Measurements from ENCODE around the gene AGAP1. TPM values are rescaled to one million over a fixed set of nuclear protein-coding genes. Genes with fewer than 3 reads are reported as not detected.

The AGAP1 gene
- total RNA-seq, 4 donors from 2014 or later: 33.7 to 55.2 (median 37.5) TPM

- 93 to 95% methylated on average over 9 to 11 of the region's 14 CpGs for WGBS, 2 donors (ENCODE audit: low coverage in 1 of 2)
These were observed 527.7 kb downstream of the AGAP1 start for GRCh38 chr2:236021499-236022057.

GRCh38 chr2:236022128-236022527, 528.3 kb downstream of the AGAP1 start:
- no peak for ATAC-seq
- TF ChIP-seq CTCF (IDR thresholded peaks at IDR 0.05) (no peak), EP300 (IDR thresholded peaks at IDR 0.05) (no peak), POLR2A (IDR thresholded peaks at IDR 0.05) (no peak), POLR2AphosphoS5 (IDR thresholded peaks at IDR 0.05) (no peak)
- no peak overlapping the region for H3K4me3 ChIP-seq
- no peaks in the 10 kb centered on the region for H3K27me3 ChIP-seq
- peaks cover 0 to 19% of the 10 kb centered on the region in 2 donors for H3K36me3 ChIP-seq
- H3K4me1 ChIP-seq: peaks cover 0 to 19% (median 0%) of the 10 kb centered on the region in 3 donors
- WGBS, 2 donors (ENCODE audit: low coverage in 1 of 2): 43 to 56% methylated on average over 5 of the region's 5 CpGs
- no peak overlapping the region for H3K27ac ChIP-seq
- H3K9me3 ChIP-seq: no peaks in the 10 kb centered on the region

More at GRCh38 chr2:236021499-236022057, 527.7 kb downstream of the AGAP1 start:
- ATAC-seq: no peak
- H3K4me1 ChIP-seq: peaks cover 0 to 17% (median 0%) of the 10 kb centered on the region in 3 donors
- no peaks in the 10 kb centered on the region for H3K27me3 ChIP-seq
- peaks cover 0 to 19% of the 10 kb centered on the region in 2 donors for H3K36me3 ChIP-seq
- no peaks in the 10 kb centered on the region for H3K9me3 ChIP-seq
- TF ChIP-seq EP300 (IDR thresholded peaks at IDR 0.05): no peak
- no peak for TF ChIP-seq POLR2A (IDR thresholded peaks at IDR 0.05)
- TF ChIP-seq POLR2AphosphoS5 (IDR thresholded peaks at IDR 0.05): no peak
- no peak for TF ChIP-seq CTCF (IDR thresholded peaks at IDR 0.05)
- H3K27ac ChIP-seq: no peak overlapping the region
- no peak overlapping the region for H3K4me3 ChIP-seq

DNA sequence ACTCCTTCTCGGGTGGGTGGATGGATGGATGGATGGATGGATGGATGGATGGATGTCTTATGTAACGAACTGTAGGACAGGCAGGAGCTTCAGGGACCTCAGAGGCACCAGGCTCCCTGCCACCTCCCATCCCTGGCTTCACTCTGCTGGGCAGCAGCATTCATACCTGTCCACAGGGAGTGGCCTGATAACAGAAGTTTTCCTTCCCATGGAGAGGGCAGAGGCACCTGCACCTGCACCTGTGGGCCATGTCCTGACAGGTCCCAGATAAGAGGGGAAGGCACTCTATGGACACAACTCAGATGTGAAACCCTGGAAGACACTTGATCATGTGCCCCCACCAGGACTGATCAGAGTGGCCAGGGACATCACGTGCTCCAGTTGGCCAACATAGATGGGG, 532.0 kb downstream of the AGAP1 start:
- Histone ChIP-seq H3K4me3 (no peak overlapping the region), H3K27me3 (no peaks in the 10 kb centered on the region), H3K9me3 (no peaks in the 10 kb centered on the region), H3K4me1 (peaks cover 0 to 19% (median 0%) of the 10 kb centered on the region in 3 donors), H3K36me3 (peaks cover 0 to 5% of the 10 kb centered on the region in 2 donors), H3K27ac (no peak overlapping the region)
- no peak for ATAC-seq
- TF ChIP-seq EP300 (IDR thresholded peaks at IDR 0.05): no peak
- no peak for TF ChIP-seq CTCF (IDR thresholded peaks at IDR 0.05)
- no peak for TF ChIP-seq POLR2A (IDR thresholded peaks at IDR 0.05)
- no peak for TF ChIP-seq POLR2AphosphoS5 (IDR thresholded peaks at IDR 0.05)
- 80% methylated on average over 1 of the region's 3 CpGs; no CpG with 5 or more reads in 1 of the 2 donors for WGBS, 2 donors (ENCODE audit: low coverage in 1 of 2)

GRCh38 chr2:236026841-236027240, 533.0 kb downstream of the AGAP1 start:
- no peak for ATAC-seq
- TF ChIP-seq CTCF (IDR thresholded peaks at IDR 0.05) (no peak), EP300 (IDR thresholded peaks at IDR 0.05) (no peak), POLR2A (IDR thresholded peaks at IDR 0.05) (no peak), POLR2AphosphoS5 (IDR thresholded peaks at IDR 0.05) (no peak)
- WGBS, 2 donors (ENCODE audit: low coverage in 1 of 2): 66% methylated on average over 4 of the region's 4 CpGs

DNA sequence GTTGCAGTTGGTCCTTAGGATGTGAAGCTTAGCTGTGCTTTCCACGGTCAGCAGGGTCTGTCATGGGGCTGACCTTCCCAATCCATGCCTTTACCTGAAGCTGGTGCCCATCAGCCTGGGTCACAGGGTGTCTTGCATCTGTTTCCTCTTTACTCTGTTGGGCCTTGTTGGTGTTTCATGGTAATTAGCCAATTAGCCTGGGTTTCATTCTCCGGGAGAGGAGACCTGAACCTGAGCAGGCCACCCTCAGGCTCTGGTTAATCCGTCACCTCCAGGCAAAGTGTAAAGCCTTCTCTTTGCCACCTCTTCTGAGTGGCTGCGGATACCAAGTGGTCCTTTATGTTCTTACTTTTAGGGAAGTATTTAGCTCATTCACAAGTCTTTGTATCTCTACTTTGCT, 534.2 kb downstream of the AGAP1 start:
- Histone ChIP-seq H3K27ac (no peak overlapping the region), H3K4me3 (no peak overlapping the region), H3K36me3 (peaks cover 0 to 5% of the 10 kb centered on the region in 2 donors), H3K9me3 (no peaks in the 10 kb centered on the region), H3K27me3 (no peaks in the 10 kb centered on the region), H3K4me1 (peaks cover 0 to 6% (median 0%) of the 10 kb centered on the region in 3 donors)
- no peak for ATAC-seq
- TF ChIP-seq CTCF (IDR thresholded peaks at IDR 0.05) (no peak), POLR2A (IDR thresholded peaks at IDR 0.05) (no peak), POLR2AphosphoS5 (IDR thresholded peaks at IDR 0.05) (no peak), EP300 (IDR thresholded peaks at IDR 0.05) (no peak)
- 87 to 89% methylated on average over 3 to 4 of the region's 4 CpGs for WGBS, 2 donors (ENCODE audit: low coverage in 1 of 2)

More at GRCh38 chr2:236026841-236027240, 533.0 kb downstream of the AGAP1 start:
- no peak overlapping the region for H3K27ac ChIP-seq
- H3K27me3 ChIP-seq: no peaks in the 10 kb centered on the region
- peaks cover 0 to 15% (median 0%) of the 10 kb centered on the region in 3 donors for H3K4me1 ChIP-seq
- no peak overlapping the region for H3K4me3 ChIP-seq
- peaks cover 0 to 5% of the 10 kb centered on the region in 2 donors for H3K36me3 ChIP-seq
- no peaks in the 10 kb centered on the region for H3K9me3 ChIP-seq
